WTC11 (cell line): ENCODE results near the gene UTP4. TPM values are rescaled to one million over a fixed set of nuclear protein-coding genes. Genes with fewer than 3 reads are reported as not detected.

Experiments used
- ATAC-seq: fragments of 200-7000 bp; cut with Tn5 transposase; 2 replicates; pipeline ENCODE4 v1.10.0; 2021; ENCODE audit warnings: mild to moderate bottlenecking, moderate library complexity
- CTCF ChIA-PET: fragments of 300-600 bp; sonication (Branson Sonifier 250); formaldehyde crosslinking; loops from one replicate; lab custom pipeline; 2021; ENCODE audit warnings: antibody characterized with exemption; lab: Charles Lee
- POLR2A ChIA-PET: fragments of 350-600 bp; sonication (Branson Sonifier 250); formaldehyde crosslinking; loops from one replicate; lab custom pipeline; 2021; ENCODE audit warnings: antibody characterized with exemption; lab: Charles Lee
- DNase-seq: peaks from one replicate; pipeline ENCODE4 v3.0.0; 2021; ENCODE audit warnings: low spot score
- H3K27ac Mint-ChIP-seq: 2 replicates; pipeline ENCODE4 v1.8.0; 2021; ENCODE audit warnings: mixed read lengths
- H3K27me3 Mint-ChIP-seq: 2 replicates; pipeline ENCODE4 v1.8.0; 2021; ENCODE audit warnings: low read depth, mild to moderate bottlenecking, moderate library complexity, mixed read lengths
- H3K36me3 Mint-ChIP-seq: 2 replicates; pipeline ENCODE4 v1.8.0; 2021; ENCODE audit warnings: mixed read lengths
- H3K4me1 Mint-ChIP-seq: 2 replicates; pipeline ENCODE4 v1.8.0; 2022; ENCODE audit warnings: mixed read lengths
- H3K4me3 Mint-ChIP-seq: 2 replicates; pipeline ENCODE4 v1.8.0; 2021; ENCODE audit warnings: mild to moderate bottlenecking, moderate library complexity, mixed read lengths
- H3K9me3 Mint-ChIP-seq: 2 replicates; pipeline ENCODE4 v1.8.0; 2021; ENCODE audit warnings: mixed read lengths
- ATF6 ChIP-seq: sonication (generic); formaldehyde crosslinking; IDR thresholded peaks from 2 replicates; pipeline ENCODE4 v1.8.1; 2023; ENCODE audit warnings: mild to moderate bottlenecking, missing genetic modification reagents
- CBFB ChIP-seq: sonication (generic); formaldehyde crosslinking; IDR thresholded peaks from 2 replicates; pipeline ENCODE4 v1.8.1; 2022; ENCODE audit warnings: mild to moderate bottlenecking, low read depth, missing genetic modification reagents
- CREB1 ChIP-seq: sonication (generic); formaldehyde crosslinking; IDR thresholded peaks from 2 replicates; pipeline ENCODE4 v1.8.0; 2023; ENCODE audit warnings: mild to moderate bottlenecking, missing genetic modification reagents
- HMGXB4 ChIP-seq: sonication (generic); formaldehyde crosslinking; IDR thresholded peaks from 2 replicates; pipeline ENCODE4 v1.8.1; 2023; ENCODE audit warnings: mild to moderate bottlenecking, moderate library complexity, missing genetic modification reagents
- KAT7 ChIP-seq: sonication (generic); formaldehyde crosslinking; IDR thresholded peaks from 2 replicates; pipeline ENCODE4 v1.8.1; 2023; ENCODE audit warnings: missing genetic modification reagents, mild to moderate bottlenecking, borderline replicate concordance
- NFATC4 ChIP-seq: fragments of 250-450 bp; sonication (Bioruptor Pico); IDR thresholded peaks from 2 replicates; pipeline ENCODE4 v1.9.0; 2021; ENCODE audit warnings: mild to moderate bottlenecking
- NFE2L1 ChIP-seq: sonication (generic); formaldehyde crosslinking; IDR thresholded peaks from 2 replicates; pipeline ENCODE4 v1.8.1; 2023; ENCODE audit warnings: missing genetic modification reagents
- RELA ChIP-seq: sonication (generic); formaldehyde crosslinking; IDR thresholded peaks from 2 replicates; pipeline ENCODE4 v1.8.1; 2022; ENCODE audit warnings: missing genetic modification reagents, mild to moderate bottlenecking, borderline replicate concordance
- SOX15 ChIP-seq: fragments of 250-450 bp; sonication (Bioruptor Pico); IDR thresholded peaks from 2 replicates; pipeline ENCODE4 v1.9.0; 2021; ENCODE audit warnings: mild to moderate bottlenecking
- ZNF121 ChIP-seq: sonication (generic); formaldehyde crosslinking; IDR thresholded peaks from 2 replicates; pipeline ENCODE4 v1.8.0; 2023; ENCODE audit warnings: missing genetic modification reagents
- ZNF281 ChIP-seq: sonication (generic); formaldehyde crosslinking; IDR thresholded peaks from 2 replicates; pipeline ENCODE4 v1.8.0; 2023; ENCODE audit warnings: mild to moderate bottlenecking, missing genetic modification reagents
- ZNF532 ChIP-seq: fragments of 250-450 bp; sonication (Bioruptor Pico); IDR thresholded peaks from 2 replicates; pipeline ENCODE4 v1.9.0; 2021; ENCODE audit warnings: mild to moderate bottlenecking, borderline replicate concordance
- total RNA-seq: library from RNA; stranded (reverse); gene quantifications from 3 replicates; pipeline ENCODE4 v1.2.3, GENCODE V29; 2021
- TF ChIP-seq, protein P1 (sequence below): fragments of 250-450 bp; sonication (Bioruptor Pico); IDR thresholded peaks from 2 replicates; pipeline ENCODE4 v1.9.0; 2021; ENCODE audit warnings: moderate library complexity, mild to moderate bottlenecking, inconsistent platforms, borderline replicate concordance
- TF ChIP-seq, protein P2 (sequence below): sonication (generic); formaldehyde crosslinking; IDR thresholded peaks from 2 replicates; pipeline ENCODE4 v1.8.1; 2022; ENCODE audit warnings: missing genetic modification reagents, borderline replicate concordance

Gene UTP4
- total RNA-seq, 1 experiment from 2014 or later: 85.7 TPM

DNA sequence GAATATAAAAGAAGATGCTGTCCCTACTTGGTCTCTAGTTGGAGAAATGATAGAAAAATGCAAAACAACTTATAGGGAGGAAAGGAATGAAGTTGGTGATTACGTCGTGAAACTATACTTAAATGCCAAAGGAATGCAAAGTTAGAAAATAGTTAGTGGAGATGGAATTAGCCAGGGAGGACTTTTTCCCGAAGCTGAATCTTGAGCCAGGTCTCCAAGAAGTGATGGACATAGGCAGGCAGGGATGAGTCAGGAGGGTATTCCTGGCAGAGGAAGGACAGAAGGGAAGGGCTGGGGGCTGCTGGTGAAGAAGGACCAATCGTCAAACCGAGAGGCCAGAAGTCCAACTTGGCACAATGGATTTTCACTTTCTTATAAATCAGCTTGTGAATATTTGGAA, 56.3 kb downstream of the UTP4 start:
- no peak overlapping the region for H3K27ac Mint-ChIP-seq
- no peaks in the 10 kb centered on the region for H3K9me3 Mint-ChIP-seq
- DNase-seq (no peak), ATAC-seq (no peak)
- CTCF ChIA-PET: interaction anchor here (0.9 kb wide), 1 partner anchor 10 kb away, joined by 3 read pairs; no protein-coding TSS in a partner anchor
- POLR2A ChIA-PET: interaction anchor here (0.7 kb wide), 1 partner anchor 1352 kb away, joined by 6 read pairs; no protein-coding TSS in a partner anchor
- H3K4me3 Mint-ChIP-seq: peak overlapping the region; percentile 77
- peaks cover 5% of the 10 kb centered on the region for H3K36me3 Mint-ChIP-seq
- TF ChIP-seq SOX15 (CRISPR knock-in tag): no peak
- TF ChIP-seq HMGXB4 (CRISPR knock-in tag): no peak
- TF ChIP-seq NFATC4 (CRISPR knock-in tag): no peak
- TF ChIP-seq KAT7: no peak
- TF ChIP-seq NFE2L1: no peak
- TF ChIP-seq ZNF532 (CRISPR knock-in tag): no peak
- no peak for TF ChIP-seq ZNF281 (CRISPR knock-in tag)
- TF ChIP-seq, protein P1, sequence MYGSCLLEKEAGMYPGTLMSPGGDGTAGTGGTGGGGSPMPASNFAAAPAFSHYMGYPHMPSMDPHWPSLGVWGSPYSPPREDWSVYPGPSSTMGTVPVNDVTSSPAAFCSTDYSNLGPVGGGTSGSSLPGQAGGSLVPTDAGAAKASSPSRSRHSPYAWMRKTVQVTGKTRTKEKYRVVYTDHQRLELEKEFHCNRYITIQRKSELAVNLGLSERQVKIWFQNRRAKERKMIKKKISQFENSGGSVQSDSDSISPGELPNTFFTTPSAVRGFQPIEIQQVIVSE (CRISPR knock-in tag): no peak
- no peak for TF ChIP-seq RELA (CRISPR knock-in tag)
- no peak for TF ChIP-seq CBFB (CRISPR knock-in tag)
- TF ChIP-seq ZNF121 (CRISPR knock-in tag): no peak
- TF ChIP-seq CREB1 (CRISPR knock-in tag): no peak
- TF ChIP-seq ATF6 (CRISPR knock-in tag): no peak
- TF ChIP-seq, protein P2, sequence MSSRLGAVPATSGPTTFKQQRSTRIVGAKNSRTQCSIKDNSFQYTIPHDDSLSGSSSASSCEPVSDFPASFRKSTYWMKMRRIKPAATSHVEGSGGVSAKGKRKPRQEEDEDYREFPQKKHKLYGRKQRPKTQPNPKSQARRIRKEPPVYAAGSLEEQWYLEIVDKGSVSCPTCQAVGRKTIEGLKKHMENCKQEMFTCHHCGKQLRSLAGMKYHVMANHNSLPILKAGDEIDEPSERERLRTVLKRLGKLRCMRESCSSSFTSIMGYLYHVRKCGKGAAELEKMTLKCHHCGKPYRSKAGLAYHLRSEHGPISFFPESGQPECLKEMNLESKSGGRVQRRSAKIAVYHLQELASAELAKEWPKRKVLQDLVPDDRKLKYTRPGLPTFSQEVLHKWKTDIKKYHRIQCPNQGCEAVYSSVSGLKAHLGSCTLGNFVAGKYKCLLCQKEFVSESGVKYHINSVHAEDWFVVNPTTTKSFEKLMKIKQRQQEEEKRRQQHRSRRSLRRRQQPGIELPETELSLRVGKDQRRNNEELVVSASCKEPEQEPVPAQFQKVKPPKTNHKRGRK (CRISPR knock-in tag): no peak
- H3K4me1 Mint-ChIP-seq: peaks cover 24% of the 10 kb centered on the region
- H3K27me3 Mint-ChIP-seq: no peaks in the 10 kb centered on the region
